Tibial nerve (tissue), 3 donors: ENCODE measurements around the gene LIFR.

Experiments
- POLR2A ChIP-seq, 2 donors: fragments of 450-650 bp; IDR thresholded peaks; one replicate each; pipeline ENCODE4 v1.6.1; 2017; ENCODE audit warnings: antibody characterized with exemption in 2 of 2, mild to moderate bottlenecking in 2 of 2, moderate library complexity in 2 of 2
- TF ChIP-seq, protein P1 (sequence below), 5 experiments: fragments of 200-600 bp in 3 of 5; fragments of 450-650 bp in 2 of 5; sonication (generic) in 3 of 5; IDR thresholded peaks; one replicate each; pipeline ENCODE4 v1.5.1; 2016 to 2019; ENCODE audit warnings: antibody characterized with exemption in 5 of 5, mild to moderate bottlenecking in 3 of 5, moderate library complexity in 2 of 5

DNA sequence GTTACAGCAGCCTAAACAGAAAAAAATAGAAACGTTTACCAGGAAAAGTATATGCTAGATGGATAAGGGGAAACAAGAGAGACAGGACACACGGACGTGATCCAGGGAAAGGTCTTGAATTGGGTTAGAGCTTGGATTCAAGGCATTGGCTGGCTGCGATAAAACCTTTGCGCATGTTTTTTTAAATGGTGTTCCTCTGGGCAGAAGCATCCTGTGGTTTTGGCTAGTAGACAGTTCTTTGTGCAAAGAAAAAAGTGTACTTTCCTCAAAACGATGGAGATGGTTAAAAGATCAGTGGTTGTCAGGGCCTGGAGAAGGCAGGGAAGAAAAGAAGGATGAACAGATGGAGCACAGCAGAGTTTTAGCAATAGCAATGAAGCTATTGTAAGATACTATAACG, 37.5 kb upstream of the LIFR start:
- TF ChIP-seq, protein P1, sequence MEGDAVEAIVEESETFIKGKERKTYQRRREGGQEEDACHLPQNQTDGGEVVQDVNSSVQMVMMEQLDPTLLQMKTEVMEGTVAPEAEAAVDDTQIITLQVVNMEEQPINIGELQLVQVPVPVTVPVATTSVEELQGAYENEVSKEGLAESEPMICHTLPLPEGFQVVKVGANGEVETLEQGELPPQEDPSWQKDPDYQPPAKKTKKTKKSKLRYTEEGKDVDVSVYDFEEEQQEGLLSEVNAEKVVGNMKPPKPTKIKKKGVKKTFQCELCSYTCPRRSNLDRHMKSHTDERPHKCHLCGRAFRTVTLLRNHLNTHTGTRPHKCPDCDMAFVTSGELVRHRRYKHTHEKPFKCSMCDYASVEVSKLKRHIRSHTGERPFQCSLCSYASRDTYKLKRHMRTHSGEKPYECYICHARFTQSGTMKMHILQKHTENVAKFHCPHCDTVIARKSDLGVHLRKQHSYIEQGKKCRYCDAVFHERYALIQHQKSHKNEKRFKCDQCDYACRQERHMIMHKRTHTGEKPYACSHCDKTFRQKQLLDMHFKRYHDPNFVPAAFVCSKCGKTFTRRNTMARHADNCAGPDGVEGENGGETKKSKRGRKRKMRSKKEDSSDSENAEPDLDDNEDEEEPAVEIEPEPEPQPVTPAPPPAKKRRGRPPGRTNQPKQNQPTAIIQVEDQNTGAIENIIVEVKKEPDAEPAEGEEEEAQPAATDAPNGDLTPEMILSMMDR (IDR thresholded peaks at IDR 0.05): no peak
- no peak for TF ChIP-seq POLR2A (IDR thresholded peaks at IDR 0.05)
